ENCODE data around the gene TDRD3.
A peak's percentile ranks its signal among the peaks of the same experiment; 100 is the strongest.

The TDRD3 gene

DNA sequence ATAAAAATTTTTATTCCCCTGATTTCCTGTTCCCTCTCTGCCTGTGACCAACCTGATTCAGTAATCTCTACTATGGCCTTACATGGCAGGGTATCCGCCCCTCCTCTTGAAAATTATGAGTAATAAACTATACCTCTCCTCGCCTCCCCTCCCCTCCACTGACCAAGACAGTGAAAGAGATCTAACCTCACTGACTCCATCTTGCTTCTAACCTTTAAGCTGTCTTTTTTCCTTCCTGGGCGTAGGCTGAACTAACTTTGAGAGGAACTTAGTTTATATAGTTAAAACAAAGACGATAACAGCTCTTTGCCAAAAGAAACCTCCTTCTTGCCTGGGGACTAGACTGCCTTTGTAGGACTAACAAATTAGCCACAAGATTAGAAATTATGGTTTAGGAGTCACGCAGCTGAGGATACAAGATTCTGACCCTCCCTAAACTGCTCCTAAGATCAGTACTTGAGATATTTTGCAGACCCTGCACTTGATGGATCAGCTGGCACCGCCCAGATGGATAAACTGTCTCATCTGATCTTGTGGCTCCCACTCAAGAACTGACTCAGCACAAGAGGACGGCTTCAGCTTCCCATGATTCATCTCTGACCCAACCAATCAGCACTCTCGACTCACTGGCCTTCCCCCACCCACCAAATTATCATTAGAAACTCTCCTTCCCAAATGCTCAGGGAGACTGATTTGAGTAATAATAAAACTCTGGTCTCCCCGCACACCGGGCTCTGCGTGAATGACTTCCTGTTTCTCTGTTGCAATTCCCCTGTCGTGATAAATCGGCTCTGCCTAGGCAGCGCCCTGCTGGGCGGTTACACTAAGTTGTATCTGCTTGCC, 187.1 kb downstream of the TDRD3 start:
- H4K20me1 ChIP-seq (ENCODE audit: insufficient read depth, low read length) = no peaks in the 10 kb centered on the region
- H3K36me3 ChIP-seq (ENCODE audit: insufficient read depth, low read length) = no peaks in the 10 kb centered on the region; the same call in 1 of the 2 replicates
- peak overlapping the region; percentile 2 for H3K4me3 ChIP-seq (ENCODE audit: low read depth, low read length, poor library complexity, severe bottlenecking)
- H3K4me2 ChIP-seq (ENCODE audit: low read length) = peak overlapping the region; percentile 34; the same call in 1 of the 2 replicates
- no peaks in the 10 kb centered on the region for H3K9me3 ChIP-seq (ENCODE audit: low read length)
- H3K27ac ChIP-seq (ENCODE audit: low read depth, low read length, poor library complexity, severe bottlenecking) = no peak overlapping the region
- TF ChIP-seq EZH2 (IDR thresholded peaks at IDR 0.05; ENCODE audit: borderline replicate concordance, low read length) = no peak
- TF ChIP-seq, protein P1, sequence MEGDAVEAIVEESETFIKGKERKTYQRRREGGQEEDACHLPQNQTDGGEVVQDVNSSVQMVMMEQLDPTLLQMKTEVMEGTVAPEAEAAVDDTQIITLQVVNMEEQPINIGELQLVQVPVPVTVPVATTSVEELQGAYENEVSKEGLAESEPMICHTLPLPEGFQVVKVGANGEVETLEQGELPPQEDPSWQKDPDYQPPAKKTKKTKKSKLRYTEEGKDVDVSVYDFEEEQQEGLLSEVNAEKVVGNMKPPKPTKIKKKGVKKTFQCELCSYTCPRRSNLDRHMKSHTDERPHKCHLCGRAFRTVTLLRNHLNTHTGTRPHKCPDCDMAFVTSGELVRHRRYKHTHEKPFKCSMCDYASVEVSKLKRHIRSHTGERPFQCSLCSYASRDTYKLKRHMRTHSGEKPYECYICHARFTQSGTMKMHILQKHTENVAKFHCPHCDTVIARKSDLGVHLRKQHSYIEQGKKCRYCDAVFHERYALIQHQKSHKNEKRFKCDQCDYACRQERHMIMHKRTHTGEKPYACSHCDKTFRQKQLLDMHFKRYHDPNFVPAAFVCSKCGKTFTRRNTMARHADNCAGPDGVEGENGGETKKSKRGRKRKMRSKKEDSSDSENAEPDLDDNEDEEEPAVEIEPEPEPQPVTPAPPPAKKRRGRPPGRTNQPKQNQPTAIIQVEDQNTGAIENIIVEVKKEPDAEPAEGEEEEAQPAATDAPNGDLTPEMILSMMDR (IDR thresholded peaks at IDR 0.05; ENCODE audit: low read length) = no peak
- no peak overlapping the region for H3K9ac ChIP-seq (ENCODE audit: low read length)
- no peaks in the 10 kb centered on the region for H3F3A ChIP-seq (ENCODE audit: insufficient read depth, low read length)
- no peak overlapping the region for H2AFZ ChIP-seq (ENCODE audit: low read length)
- no peaks in the 10 kb centered on the region for H3K79me2 ChIP-seq (ENCODE audit: insufficient read depth, low read length)
- H3K27me3 ChIP-seq (ENCODE audit: insufficient read depth, low read length) = no peaks in the 10 kb centered on the region
- peaks cover 7% of the 10 kb centered on the region for H3K4me1 ChIP-seq (ENCODE audit: insufficient read depth, low read length, severe bottlenecking)
- no peaks in the 10 kb centered on the region for H3K9me2 ChIP-seq (ENCODE audit: low read depth, low read length)

DNA sequence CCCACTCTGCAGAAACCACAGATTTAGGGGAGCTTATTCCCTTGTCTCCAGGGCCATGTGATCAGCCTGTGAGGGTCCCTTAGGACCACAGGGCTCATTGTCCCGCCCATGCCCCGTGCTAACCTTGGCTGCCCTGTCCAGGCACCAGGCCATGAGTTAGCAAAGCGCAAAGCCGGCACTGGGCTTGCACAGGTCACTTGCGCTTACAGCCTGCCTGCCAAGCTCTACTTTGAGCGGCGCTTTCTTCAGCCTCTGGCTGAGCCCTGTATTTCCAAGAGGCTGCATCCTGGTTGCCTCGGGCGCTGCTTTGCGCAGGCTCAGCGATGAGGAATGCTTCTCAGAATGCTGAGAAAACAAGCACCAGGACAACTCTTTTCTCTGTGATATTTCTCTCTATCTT, 188.0 kb downstream of the TDRD3 start:
- no peaks in the 10 kb centered on the region for H3F3A ChIP-seq (ENCODE audit: insufficient read depth, low read length)
- H3K27ac ChIP-seq (ENCODE audit: low read depth, low read length, poor library complexity, severe bottlenecking) = no peak overlapping the region
- no peaks in the 10 kb centered on the region for H3K9me3 ChIP-seq (ENCODE audit: low read length)
- TF ChIP-seq, protein P1 (IDR thresholded peaks at IDR 0.05; ENCODE audit: low read length) = no peak
- no peak for TF ChIP-seq EZH2 (IDR thresholded peaks at IDR 0.05; ENCODE audit: borderline replicate concordance, low read length)
- H3K4me1 ChIP-seq (ENCODE audit: insufficient read depth, low read length, severe bottlenecking) = peaks cover 7% of the 10 kb centered on the region
- H3K4me2 ChIP-seq (ENCODE audit: low read length) = no peak overlapping the region
- H3K27me3 ChIP-seq (ENCODE audit: insufficient read depth, low read length) = no peaks in the 10 kb centered on the region
- no peak overlapping the region for H3K9ac ChIP-seq (ENCODE audit: low read length)
- no peak overlapping the region for H2AFZ ChIP-seq (ENCODE audit: low read length)
- H3K4me3 ChIP-seq (ENCODE audit: low read depth, low read length, poor library complexity, severe bottlenecking) = no peak overlapping the region
- no peaks in the 10 kb centered on the region for H3K79me2 ChIP-seq (ENCODE audit: insufficient read depth, low read length)
- no peaks in the 10 kb centered on the region for H4K20me1 ChIP-seq (ENCODE audit: insufficient read depth, low read length)
- H3K9me2 ChIP-seq (ENCODE audit: low read depth, low read length) = no peaks in the 10 kb centered on the region
- H3K36me3 ChIP-seq (ENCODE audit: insufficient read depth, low read length) = no peaks in the 10 kb centered on the region; the same call in 1 of the 2 replicates

DNA sequence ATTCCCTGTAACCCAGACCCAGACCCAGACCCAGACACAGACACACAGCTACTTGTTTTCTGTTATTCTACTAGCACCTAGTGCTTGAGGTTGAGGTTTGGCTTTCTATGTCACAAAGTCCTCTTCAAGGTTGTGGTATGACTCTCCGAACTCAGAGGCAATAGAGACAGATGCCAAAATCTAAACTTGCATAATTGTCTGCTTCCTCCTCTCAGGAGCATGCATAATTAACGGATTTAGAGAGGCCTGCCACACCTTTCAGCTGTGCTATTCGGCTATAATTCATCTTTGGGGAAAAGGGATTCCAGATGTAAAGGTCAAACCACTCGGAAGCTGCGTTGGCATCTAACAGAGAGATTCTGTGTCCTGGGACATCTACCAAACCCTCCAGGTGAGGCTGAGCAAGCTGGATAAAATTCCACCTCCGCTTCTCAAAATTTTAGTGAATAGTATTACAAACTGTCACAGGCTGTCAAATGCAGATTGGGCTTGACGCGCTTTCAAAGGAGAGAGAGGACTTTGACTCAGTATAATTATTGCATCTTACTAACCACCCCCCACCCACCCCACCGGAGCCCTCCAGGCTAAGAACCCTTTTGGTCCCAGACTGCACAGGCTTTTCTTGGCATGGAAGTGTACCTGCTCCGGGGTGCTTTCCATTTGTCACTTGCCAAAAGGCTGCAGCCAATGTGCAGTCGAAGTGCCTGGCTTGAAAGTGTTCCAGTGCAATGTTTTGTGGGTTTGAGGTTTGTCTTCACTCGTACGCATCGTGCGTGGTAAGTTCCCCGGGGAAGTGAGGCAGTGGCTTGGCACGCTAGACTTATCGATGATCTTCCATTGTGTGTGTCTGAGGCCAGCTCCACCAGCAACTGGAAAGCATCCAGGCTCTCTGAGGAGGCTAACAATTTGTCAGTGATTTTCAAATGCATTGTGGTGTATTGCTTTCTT, 194.1 kb downstream of the TDRD3 start:
- Histone ChIP-seq H4K20me1 (ENCODE audit: insufficient read depth, low read length) (no peaks in the 10 kb centered on the region), H3K79me2 (ENCODE audit: insufficient read depth, low read length) (no peaks in the 10 kb centered on the region), H2AFZ (ENCODE audit: low read length) (no peak overlapping the region), H3K4me3 (ENCODE audit: low read depth, low read length, poor library complexity, severe bottlenecking) (no peak overlapping the region), H3K4me1 (ENCODE audit: insufficient read depth, low read length, severe bottlenecking) (no peaks in the 10 kb centered on the region), H3K9me3 (ENCODE audit: low read length) (no peaks in the 10 kb centered on the region), H3F3A (ENCODE audit: insufficient read depth, low read length) (no peaks in the 10 kb centered on the region), H3K9me2 (ENCODE audit: low read depth, low read length) (no peaks in the 10 kb centered on the region), H3K4me2 (ENCODE audit: low read length) (no peak overlapping the region), H3K36me3 (ENCODE audit: insufficient read depth, low read length) (no peaks in the 10 kb centered on the region), H3K9ac (ENCODE audit: low read length) (no peak overlapping the region), H3K27ac (ENCODE audit: low read depth, low read length, poor library complexity, severe bottlenecking) (no peak overlapping the region), H3K27me3 (ENCODE audit: insufficient read depth, low read length) (no peaks in the 10 kb centered on the region)
- TF ChIP-seq, protein P1 (IDR thresholded peaks at IDR 0.05; ENCODE audit: low read length) = no peak
- TF ChIP-seq EZH2 (IDR thresholded peaks at IDR 0.05; ENCODE audit: borderline replicate concordance, low read length) = no peak

All from OCI-LY1 (cell line).